Activated CD8-positive, alpha-beta memory T cell treated with anti-CD3 and anti-CD28 coated beads, Interleukin-2, amount 50 U/mL, for 4 hours (primary cell): ENCODE results near the gene VPS50.
"Not testable (repeated sequence)": the region's sequence is repeated elsewhere in the genome, so short reads cannot be mapped to it uniquely, and the experiment has no call there.

Experiments
- DNase-seq: peaks from one replicate; pipeline ENCODE4 v3.0.0-alpha.2; 2020

The VPS50 gene

DNA sequence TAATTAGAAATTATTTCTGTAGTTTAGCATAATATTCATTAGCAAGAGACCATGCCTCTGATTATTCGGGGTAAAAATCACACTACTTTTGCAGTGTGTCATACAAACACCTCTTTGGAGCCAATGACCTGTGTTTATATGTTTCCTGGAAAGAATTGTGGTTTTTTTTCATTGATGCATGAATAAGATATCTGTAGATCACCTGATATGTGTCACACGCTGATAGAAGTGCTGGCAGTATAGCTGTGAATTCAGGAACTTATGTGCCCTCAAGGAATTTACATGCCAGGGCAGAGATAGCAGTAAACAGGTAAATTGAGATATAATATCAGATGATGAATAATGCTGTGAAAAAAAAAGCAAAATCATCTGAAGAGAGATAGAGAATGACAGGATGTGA is 118.2 kb downstream of the VPS50 start:
- no peak for DNase-seq

DNA sequence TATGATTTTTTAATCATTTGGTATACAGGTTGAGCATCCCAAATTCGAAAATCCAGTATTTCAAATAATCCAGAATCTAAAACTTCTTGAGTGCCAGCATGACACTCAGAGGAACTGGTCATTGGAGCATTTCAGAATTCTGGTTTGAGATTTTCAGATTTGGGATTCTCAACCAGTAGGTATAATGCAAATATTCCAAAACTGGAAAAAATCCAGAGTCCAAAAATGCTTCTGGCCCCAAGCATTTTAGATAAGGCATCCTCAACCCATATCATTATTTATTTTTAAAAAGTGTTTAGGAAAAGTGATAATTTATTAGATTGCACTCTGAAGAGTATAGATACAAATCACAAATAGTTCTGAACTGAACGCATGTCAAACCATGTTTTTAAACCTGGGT is 120.7 kb downstream of the VPS50 start:
- no peak for DNase-seq

GRCh38 chr7:93354815-93355214 is 122.6 kb downstream of the VPS50 start:
- no peak for DNase-seq

DNA sequence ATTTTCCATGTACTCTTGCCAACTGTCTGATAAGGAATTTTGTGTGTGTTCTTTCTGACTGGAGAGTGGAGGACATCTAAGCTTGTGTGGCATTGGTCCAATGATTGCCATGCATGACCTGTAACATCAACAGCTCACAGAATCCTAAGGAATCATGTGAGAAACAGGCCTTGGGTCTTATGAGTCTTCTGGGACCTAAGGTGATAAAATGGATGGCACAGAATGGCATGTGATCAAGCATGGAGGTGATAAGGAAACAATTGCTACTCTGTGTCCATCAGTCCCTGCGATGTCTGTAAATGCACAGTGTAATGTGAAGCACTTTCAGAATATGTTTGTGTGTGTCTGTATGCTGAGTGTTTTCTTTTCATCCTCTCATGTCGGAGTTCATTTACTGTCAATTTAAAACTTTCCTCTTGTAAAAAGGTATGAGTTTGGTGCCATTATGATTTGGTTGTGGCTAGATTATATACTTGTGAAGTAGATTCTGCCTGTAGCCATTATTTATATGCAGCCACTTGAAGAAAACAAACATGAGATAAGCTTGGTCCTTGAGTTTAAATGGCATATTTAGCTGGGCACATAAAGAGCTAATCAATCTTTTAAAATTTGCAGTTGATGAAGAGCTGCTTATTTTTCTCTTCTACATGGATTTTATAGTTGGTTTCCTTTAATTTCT is 127.5 kb downstream of the VPS50 start:
- no peak for DNase-seq

DNA sequence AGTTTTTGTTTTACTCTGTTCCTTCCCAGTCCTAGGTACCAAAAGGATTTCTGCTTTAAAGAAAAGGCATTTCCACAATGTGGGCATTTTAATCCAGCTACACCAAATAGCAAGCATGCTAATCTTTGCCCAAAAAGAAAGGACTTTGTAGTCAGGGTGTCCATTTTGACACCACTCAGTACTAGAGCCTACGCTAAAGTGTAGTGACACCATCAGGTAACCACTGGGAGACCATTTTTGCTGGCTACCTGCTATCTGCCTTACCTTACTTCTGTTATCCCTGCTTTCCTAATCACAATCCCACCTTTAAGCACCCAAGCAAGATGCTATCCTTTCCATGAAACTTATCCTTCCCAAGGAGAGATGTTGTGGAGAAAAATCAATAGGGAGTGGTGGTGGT is 129.7 kb downstream of the VPS50 start:
- DNase-seq = no peak

DNA sequence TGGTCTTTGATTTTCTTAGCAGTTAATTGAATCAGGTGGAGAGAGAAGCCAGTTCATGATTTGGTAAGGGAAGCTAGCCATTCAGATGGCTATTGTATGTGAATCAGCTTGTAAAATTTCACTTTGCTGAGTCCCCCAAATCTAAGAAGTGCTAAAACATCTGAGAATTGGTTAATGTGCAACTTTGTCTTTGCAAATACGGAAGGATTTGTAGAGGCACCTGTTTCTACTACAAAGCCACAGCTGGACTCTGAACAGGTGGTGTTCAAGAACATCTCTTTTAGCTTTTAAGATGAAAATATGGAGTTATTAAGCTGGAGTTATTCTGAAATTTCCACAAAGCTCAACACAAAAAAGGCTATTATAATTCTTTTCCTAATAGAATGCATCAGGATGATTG is 132.6 kb downstream of the VPS50 start:
- no peak for DNase-seq

- DNase-seq = no peak
Measured at GRCh38 chr7:93365341-93365740, 133.2 kb downstream of the VPS50 start.

DNA sequence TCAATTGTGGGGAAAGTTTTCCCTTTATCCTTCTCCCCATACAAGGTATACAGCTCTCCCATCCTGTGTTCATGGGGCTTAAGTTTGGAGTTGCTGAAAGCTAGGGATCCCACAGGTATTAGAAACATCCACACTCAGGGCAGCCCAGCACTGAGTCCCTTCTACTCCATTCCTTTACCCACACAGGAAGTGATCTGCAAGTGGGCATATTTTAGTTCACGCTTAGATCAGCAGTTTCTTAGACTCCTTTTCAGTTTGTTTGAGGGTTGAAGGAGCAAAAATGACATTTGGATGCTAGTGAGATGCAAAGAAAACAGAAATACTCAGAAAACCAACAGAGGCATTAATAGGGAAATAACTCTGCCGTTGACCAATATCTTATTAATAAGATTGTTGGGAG is 134.7 kb downstream of the VPS50 start:
- DNase-seq = no peak

DNA sequence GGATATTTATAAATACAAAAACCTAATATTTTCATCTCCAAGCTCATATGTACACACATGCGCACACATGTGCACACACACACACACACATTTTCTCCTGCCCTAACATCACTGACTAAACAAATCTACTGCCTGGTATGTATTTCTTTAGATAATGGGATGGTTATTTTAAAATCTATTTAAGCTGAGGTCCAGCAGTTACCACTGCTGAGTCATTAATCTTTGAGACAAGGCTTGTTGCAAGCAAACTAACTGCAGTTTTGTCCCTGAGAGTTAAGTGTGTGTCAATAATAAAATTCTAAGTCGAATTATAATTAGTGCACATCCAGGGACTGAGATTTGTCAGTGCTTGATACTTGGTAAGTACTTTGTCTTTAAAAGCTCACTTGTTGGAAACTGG is 135.1 kb downstream of the VPS50 start:
- no peak for DNase-seq

- DNase-seq = not testable (repeated sequence)
Measured at GRCh38 chr7:93370937-93371336, 138.8 kb downstream of the VPS50 start.

DNA sequence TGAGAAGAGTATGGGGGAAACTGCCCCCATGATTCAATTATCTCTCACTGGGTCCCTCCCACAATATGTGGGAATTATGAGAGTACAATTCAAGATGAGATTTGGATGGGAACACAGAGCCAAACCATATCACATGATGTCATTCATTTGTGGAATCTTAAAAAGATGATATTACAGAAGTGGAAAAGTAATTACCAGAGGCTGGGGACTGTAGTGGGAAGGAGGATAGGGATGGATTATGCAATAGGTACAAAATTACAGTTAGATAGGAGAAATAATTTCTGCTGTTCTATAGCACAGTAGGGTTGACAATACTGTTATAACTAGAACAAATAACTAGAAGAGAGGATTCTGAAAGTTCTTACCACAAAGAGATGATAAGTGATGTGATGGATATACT is 141.4 kb downstream of the VPS50 start:
- no peak for DNase-seq

DNA sequence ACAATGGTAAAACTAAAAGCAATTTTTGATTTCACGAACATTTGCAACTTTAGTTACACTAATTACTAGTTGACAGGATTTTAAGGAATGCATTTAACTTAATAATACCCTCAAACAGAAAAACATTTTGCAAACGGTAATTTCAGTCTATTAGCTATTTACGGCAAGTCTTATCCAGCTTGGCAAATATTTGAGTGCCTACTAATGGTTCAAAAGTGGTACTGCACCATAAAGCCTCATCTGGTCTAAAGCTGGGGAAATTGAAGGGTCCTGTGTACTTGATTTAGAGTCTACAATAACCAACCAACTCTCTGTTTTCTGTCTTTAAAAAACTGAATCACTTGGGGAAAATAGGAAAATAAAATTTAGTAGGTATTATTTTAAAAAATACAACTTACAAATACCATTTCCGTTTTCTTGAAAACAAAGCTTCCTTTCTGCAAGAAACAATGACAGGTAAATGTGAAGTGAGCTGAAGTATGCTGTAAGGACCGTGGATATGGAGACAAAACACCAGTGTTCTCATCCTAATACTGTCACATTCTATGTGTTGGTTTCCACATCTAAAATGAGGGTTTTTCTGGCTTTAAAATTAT is 142.3 kb downstream of the VPS50 start:
- no peak for DNase-seq

DNA sequence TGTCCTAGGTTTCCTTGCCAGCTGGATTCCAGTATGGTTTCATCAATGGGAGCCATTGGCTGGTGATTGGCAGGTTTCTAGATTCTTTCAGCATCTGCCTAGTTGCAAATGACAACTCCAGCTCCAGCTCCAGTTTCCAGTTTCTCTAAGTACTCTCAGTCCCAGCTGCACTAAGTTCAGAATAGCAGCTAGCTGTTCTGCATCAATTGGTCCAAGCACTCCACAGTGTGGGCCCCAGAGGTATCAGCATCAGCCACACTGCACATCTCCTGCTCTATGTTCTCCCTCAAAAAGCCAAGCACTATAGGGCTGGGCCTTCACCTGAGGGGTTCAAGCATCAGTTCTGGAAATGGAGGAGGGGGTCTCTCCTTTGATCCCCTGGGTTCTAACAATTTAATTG is 143.4 kb downstream of the VPS50 start:
- DNase-seq = no peak

DNA sequence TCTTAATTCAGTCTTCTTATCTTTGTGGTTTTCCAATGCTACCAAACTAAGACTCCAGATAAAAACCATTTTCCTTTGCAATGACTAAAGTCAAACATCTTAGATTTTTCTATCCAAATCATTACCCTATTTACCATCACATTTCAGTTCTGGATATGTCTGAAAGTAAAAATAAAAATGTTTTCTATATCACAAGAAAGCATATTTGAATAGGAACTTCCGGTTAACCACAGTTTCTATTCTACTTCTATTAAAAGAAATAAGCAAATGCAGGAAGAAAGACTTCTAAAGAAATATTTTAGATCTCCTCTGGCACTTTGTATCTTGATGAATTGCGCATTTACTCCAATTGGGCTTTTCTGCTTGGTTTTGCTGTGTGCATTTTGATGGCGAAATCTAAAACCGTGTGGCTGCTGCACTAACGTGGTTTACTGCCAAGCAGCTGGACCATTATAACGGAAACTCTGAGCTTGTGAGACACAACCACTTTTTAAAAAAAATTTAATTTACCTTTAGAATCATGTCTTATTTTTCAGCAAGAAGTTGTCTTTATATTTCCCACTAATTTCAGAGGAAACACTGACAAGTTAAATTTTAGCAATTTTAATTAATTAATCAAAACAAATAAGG is 146.1 kb downstream of the VPS50 start:
- no peak for DNase-seq

GRCh38 chr7:93382362-93382761 is 150.2 kb downstream of the VPS50 start:
- DNase-seq = no peak

- no peak for DNase-seq
Measured at GRCh38 chr7:93390660-93391059, 158.5 kb downstream of the VPS50 start.

GRCh38 chr7:93392984-93393383 is 160.8 kb downstream of the VPS50 start:
- no peak for DNase-seq

GRCh38 chr7:93399642-93400041 is 167.5 kb downstream of the VPS50 start:
- no peak for DNase-seq

- DNase-seq = no peak
Measured at GRCh38 chr7:93402944-93403343, 170.8 kb downstream of the VPS50 start.

DNA sequence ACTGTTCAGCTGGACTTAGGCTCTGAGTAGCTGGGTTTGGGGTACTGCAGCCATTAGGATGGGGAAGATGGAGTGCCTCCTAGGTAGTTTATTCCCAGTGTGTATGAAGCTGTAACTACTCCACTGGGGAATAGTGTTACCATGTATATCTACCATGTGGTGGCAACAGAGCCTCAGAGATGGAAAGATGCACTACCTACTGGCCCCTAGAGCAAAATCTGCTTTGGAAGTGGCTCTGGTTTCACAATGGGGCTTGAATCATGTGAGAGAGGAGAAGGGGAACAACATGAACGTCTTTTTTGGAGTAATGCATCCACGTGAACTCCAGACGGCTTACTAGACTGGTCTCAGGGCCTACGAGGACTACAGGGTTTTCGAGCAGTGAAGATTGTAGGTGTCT is 175.1 kb downstream of the VPS50 start:
- DNase-seq = no peak

DNA sequence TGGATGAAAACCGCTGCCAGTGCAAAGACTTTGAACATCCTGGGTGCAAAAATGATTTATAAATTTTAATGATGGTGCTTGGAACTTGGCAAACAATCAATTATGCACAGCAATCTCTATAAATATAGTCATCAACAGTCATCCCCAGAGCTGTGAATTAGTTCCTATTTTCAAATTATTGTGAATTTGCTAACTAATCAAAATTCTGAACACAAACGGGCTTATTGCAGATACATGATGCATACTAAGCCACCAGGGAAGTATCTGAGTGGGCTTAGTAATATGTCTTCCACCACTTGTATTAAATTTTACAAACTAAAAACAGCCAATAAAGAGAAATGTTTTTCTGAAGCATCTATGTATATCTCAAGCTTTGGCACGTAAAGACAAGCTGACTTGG is 177.2 kb downstream of the VPS50 start:
- no peak for DNase-seq
